IPS-18a (cell line): ENCODE results near the gene SLC46A1.
"Not testable (repeated sequence)": the region's sequence is repeated elsewhere in the genome, so short reads cannot be mapped to it uniquely, and the experiment has no call there.

Experiments
- H3K27ac ChIP-seq: one replicate; pipeline ENCODE4 v1.5.1; 2013; ENCODE audit warnings: low read length
- H3K27me3 ChIP-seq: one replicate; pipeline ENCODE4 v1.6.1; 2013; ENCODE audit warnings: mild to moderate bottlenecking, low read length; ENCODE audit not compliant: control insufficient read depth, insufficient read depth
- H3K36me3 ChIP-seq: one replicate; pipeline ENCODE4 v1.6.1; 2013; ENCODE audit warnings: low read depth, low read length; ENCODE audit not compliant: control insufficient read depth
- H3K4me1 ChIP-seq: one replicate; pipeline ENCODE4 v1.6.1; 2013; ENCODE audit warnings: low read depth, low read length; ENCODE audit not compliant: control insufficient read depth
- H3K4me3 ChIP-seq: one replicate; pipeline ENCODE4 v1.5.1; 2013; ENCODE audit warnings: low read length
- H3K9ac ChIP-seq: one replicate; pipeline ENCODE4 v1.6.1; 2013; ENCODE audit warnings: mild to moderate bottlenecking, low read length, moderate library complexity
- H3K9me3 ChIP-seq: one replicate; pipeline ENCODE4 v1.6.1; 2013; ENCODE audit warnings: low read depth, low read length; ENCODE audit not compliant: control insufficient read depth

SLC46A1 gene

GRCh38 chr17:28405632-28406472, at the start of gene SLC46A1:
TSS of gene SLC46A1 (minus strand) at chr17:28406212. CDS start at chr17:28406114, 98 bp downstream.
- Histone ChIP-seq H3K4me1 (peaks cover 60% of the 10 kb centered on the region), H3K9ac (peak within 1 kb of the TSS; percentile 56), H3K27ac (no peak within 1 kb of the TSS), H3K4me3 (peak within 1 kb of the TSS; percentile 67), H3K9me3 (no peaks in the 10 kb centered on the region), H3K27me3 (peaks cover 31% of the 10 kb centered on the region), H3K36me3 (no peaks in the 10 kb centered on the region)

DNA sequence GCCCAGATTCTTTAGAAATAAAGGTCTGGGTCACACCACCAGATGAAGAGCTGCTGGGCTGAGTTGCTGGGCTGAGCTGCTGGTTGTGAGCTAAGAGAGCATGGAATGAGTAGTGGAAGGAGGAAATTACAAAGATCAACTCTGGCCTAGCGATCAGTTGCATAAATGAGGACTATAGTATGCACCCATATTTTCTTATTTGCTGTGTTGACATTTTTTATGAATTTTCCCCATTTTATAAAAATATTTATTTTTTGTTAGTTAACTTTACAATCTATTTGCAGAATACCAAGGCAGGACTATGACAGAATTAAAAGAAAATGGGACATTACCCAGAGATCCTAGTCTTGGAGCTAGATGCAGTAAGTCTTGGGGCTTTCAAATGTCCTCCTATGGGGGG, 43.8 kb upstream of the SLC46A1 start:
- Histone ChIP-seq H3K4me3 (no peak overlapping the region), H3K9me3 (no peaks in the 10 kb centered on the region), H3K9ac (no peak overlapping the region), H3K4me1 (no peaks in the 10 kb centered on the region), H3K36me3 (no peaks in the 10 kb centered on the region), H3K27me3 (no peaks in the 10 kb centered on the region), H3K27ac (no peak overlapping the region)

DNA sequence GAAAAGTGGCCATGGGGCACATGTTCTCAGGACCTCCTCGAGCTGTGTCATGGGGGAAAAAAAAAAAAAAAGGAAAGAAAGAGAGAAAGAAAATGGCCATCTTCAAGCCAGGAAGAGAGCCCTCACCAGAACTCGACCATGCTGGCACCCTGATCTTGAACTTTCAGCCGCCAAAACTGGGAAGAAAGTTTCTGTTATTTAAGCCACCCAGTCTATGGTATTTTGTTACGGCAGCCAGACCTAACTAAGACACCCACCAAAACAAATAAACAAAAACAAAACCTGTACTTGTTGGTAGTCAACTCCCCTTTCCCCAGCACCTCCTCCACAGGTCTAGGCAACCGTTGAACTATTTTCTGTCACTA, 41.4 kb upstream of the SLC46A1 start:
- H3K36me3 ChIP-seq, result no peaks in the 10 kb centered on the region
- no peak overlapping the region for H3K27ac ChIP-seq
- no peak overlapping the region for H3K9ac ChIP-seq
- no peak overlapping the region for H3K4me3 ChIP-seq
- H3K9me3 ChIP-seq, result no peaks in the 10 kb centered on the region
- H3K27me3 ChIP-seq, result no peaks in the 10 kb centered on the region
- H3K4me1 ChIP-seq, result no peaks in the 10 kb centered on the region

DNA sequence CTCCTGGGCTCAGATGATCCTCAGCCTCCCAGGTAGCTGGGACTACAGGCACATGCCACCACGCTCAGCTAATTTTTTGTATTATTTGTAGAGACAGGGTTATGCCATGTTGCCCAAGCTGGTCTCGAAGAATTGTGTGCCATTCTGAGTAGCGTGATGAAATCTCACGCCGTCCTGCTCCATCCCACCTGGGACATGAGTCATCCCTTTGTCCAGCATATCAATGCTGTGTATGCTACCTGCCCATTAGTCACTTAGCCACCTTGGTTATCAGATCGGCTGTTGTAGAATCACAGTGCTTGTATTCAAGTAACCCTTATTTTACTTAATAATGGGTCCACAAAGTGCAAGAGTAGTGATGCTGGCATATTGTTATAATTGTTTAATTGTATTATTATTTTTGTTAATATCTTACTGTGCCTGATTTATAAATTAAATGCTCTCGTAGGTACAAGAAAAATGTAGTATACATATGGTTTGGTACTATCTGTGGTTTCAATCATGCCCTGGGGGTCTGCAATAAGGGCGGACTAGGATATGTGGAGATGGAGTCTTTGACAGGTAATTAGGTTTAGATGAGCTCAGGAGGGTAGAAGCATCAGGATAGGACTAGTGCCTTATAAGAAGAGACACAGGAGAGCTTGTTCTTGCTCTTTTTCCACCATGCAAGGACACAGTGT, 40.8 kb upstream of the SLC46A1 start:
- Histone ChIP-seq H3K36me3 (no peaks in the 10 kb centered on the region), H3K4me1 (no peaks in the 10 kb centered on the region), H3K27me3 (no peaks in the 10 kb centered on the region), H3K9ac (no peak overlapping the region), H3K4me3 (no peak overlapping the region), H3K9me3 (no peaks in the 10 kb centered on the region), H3K27ac (no peak overlapping the region)

DNA sequence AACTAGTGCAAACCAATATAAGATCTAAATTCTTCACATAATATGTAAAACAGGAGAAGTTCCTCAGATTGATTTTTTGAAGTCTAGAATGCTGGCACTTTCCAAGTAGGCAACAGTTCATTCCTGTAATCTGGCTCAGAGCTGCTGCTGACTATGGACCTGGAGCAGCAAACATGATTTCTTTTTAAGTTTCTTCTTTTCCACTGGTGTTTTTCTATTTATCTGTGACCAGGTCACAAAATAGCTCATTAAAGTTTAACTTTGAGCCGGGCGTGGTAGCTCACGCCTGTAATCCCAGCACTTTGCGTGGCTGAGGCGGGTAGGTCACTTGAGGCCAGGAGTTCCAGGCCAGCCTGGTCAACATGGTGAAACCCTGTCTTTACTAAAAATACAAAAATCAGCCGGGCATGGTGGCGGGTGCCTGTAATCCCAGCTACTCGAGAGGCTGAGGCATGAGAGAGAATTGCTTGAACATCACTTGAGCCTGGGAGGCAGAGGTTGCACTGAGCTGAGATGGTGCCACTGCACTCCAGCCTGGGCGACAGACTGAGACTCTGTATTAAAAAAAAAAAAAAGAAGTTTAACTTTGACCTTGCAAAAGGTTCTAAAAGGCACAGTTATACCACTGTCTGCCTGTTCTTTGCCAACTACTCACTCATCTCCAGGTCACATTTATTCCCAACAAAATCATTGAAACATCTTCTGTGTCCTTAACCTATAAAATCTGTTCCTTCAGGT, 38.1 kb upstream of the SLC46A1 start:
- no peaks in the 10 kb centered on the region for H3K9me3 ChIP-seq
- no peaks in the 10 kb centered on the region for H3K27me3 ChIP-seq
- H3K36me3 ChIP-seq, result no peaks in the 10 kb centered on the region
- H3K9ac ChIP-seq, result no peak overlapping the region
- H3K4me1 ChIP-seq, result no peaks in the 10 kb centered on the region
- H3K4me3 ChIP-seq, result no peak overlapping the region
- no peak overlapping the region for H3K27ac ChIP-seq

GRCh38 chr17:28434326-28434725, 28.3 kb upstream of the SLC46A1 start:
- H3K27ac ChIP-seq, H3K4me1 ChIP-seq, H3K27me3 ChIP-seq: not testable (repeated sequence)

DNA sequence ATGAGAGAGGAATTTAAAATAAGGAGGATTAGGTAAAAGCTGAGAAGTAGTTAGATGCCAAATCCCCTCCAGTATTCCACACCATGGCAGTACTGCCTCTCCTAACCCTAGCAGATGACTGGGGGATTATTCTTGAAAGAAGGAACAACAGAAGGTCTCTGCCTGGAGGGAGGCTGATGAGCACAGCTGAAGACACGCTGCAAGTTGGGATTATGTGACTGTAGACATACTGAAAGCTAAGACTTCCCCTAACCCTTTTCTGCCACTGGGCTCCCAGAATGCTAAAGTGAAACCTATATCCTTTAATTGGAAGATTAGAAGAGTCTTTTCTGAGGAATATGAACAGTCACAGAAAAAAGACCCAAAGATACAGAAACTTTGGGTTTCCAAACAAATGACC, 27.7 kb upstream of the SLC46A1 start:
- Histone ChIP-seq H3K27ac (no peak overlapping the region), H3K9me3 (no peaks in the 10 kb centered on the region), H3K4me3 (no peak overlapping the region), H3K4me1 (no peaks in the 10 kb centered on the region), H3K9ac (no peak overlapping the region), H3K27me3 (no peaks in the 10 kb centered on the region), H3K36me3 (no peaks in the 10 kb centered on the region)

More at GRCh38 chr17:28434326-28434725, 28.3 kb upstream of the SLC46A1 start:
- not testable (repeated sequence) for H3K9ac ChIP-seq, H3K36me3 ChIP-seq, H3K9me3 ChIP-seq, H3K4me3 ChIP-seq

GRCh38 chr17:28427982-28428381, 22.0 kb upstream of the SLC46A1 start:
- not testable (repeated sequence) for H3K4me3 ChIP-seq, H3K27me3 ChIP-seq, H3K36me3 ChIP-seq, H3K9ac ChIP-seq, H3K4me1 ChIP-seq, H3K9me3 ChIP-seq, H3K27ac ChIP-seq

DNA sequence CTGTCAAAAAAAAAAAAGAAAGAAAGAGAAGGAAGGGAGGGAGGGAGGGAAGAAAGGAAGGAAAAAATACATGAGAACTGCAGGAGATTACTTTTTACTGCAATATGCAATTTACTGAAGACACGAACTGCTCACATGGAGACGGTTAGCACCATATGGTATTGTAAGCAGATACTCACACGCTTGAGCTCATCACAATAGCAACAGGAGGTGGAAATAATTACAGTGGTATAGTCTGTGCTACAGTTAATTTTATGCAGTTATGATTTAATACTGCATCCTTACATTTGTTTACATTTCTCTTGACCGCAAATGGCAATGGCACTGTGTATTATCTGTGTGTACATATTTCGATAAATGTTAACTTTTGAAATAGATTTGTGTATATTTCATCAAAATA, 21.4 kb upstream of the SLC46A1 start:
- no peak overlapping the region for H3K4me3 ChIP-seq
- no peak overlapping the region for H3K27ac ChIP-seq
- no peak overlapping the region for H3K9ac ChIP-seq
- no peaks in the 10 kb centered on the region for H3K4me1 ChIP-seq
- H3K36me3 ChIP-seq, result no peaks in the 10 kb centered on the region
- H3K27me3 ChIP-seq, result no peaks in the 10 kb centered on the region
- H3K9me3 ChIP-seq, result no peaks in the 10 kb centered on the region

- Histone ChIP-seq H3K9ac (no peak overlapping the region), H3K36me3 (no peaks in the 10 kb centered on the region), H3K4me1 (no peaks in the 10 kb centered on the region), H3K9me3 (no peaks in the 10 kb centered on the region), H3K27ac (no peak overlapping the region), H3K27me3 (no peaks in the 10 kb centered on the region), H3K4me3 (no peak overlapping the region)
Observed at GRCh38 chr17:28426081-28426519, 20.1 kb upstream of the SLC46A1 start.

DNA sequence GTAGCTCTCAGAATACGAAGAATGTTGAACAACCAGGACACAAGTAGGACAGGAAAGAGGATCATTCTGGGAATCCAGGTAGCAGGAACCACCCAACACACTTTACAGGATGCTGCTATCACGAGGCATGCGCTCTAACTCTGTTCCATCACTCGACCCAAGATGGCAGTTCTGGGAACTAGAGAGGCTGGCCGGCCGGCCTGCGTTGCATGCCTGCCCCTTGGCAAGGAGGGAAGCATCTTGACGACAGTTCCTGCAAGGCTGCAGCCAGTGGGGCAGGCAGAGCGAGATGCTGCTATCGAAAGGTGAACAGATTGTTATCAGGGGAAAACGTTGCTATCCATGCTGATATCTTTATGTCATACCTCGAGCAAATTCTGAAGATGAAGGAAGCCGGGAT, 19.2 kb upstream of the SLC46A1 start:
- Histone ChIP-seq H3K36me3 (no peaks in the 10 kb centered on the region), H3K4me3 (no peak overlapping the region), H3K27ac (no peak overlapping the region), H3K27me3 (no peaks in the 10 kb centered on the region), H3K9me3 (no peaks in the 10 kb centered on the region), H3K9ac (no peak overlapping the region), H3K4me1 (no peaks in the 10 kb centered on the region)
